Liver (tissue), 9 donors: ENCODE results near the gene TMEM117. TPM values are rescaled to one million over a fixed set of nuclear protein-coding genes. Genes with fewer than 3 reads are reported as not detected.

Experiments
- DNase-seq: peaks from one replicate; pipeline ENCODE4 v3.0.0-alpha.2; 2017; ENCODE audit warnings: low spot score
- H3K27ac ChIP-seq, 2 donors: one replicate each; pipeline ENCODE4 v1.7.0; 2013; ENCODE audit warnings: inconsistent platforms in 2 of 2, low read length in 2 of 2, control low read depth in 1 of 2, low read depth in 1 of 2, mild to moderate bottlenecking in 1 of 2
- H3K27me3 ChIP-seq, 4 donors: one replicate each; pipeline versions ENCODE4 v1.6.1 to v1.7.0; 2013; ENCODE audit warnings: low read length in 3 of 4, inconsistent platforms in 1 of 4, mild to moderate bottlenecking in 1 of 4, moderate library complexity in 1 of 4; ENCODE audit not compliant: control insufficient read depth in 4 of 4, insufficient read depth in 4 of 4
- H3K36me3 ChIP-seq, 4 donors: one replicate each; pipeline versions ENCODE4 v1.6.1 to v1.7.0; 2013; ENCODE audit warnings: low read length in 3 of 4, mild to moderate bottlenecking in 3 of 4, low read depth in 1 of 4, moderate library complexity in 1 of 4; ENCODE audit not compliant: control insufficient read depth in 4 of 4, insufficient read depth in 3 of 4
- H3K4me1 ChIP-seq, 4 donors: one replicate each; pipeline versions ENCODE4 v1.6.1 to v1.7.0; 2013; ENCODE audit warnings: low read length in 3 of 4, mild to moderate bottlenecking in 3 of 4, moderate library complexity in 1 of 4; ENCODE audit not compliant: control insufficient read depth in 4 of 4, insufficient read depth in 4 of 4
- H3K4me3 ChIP-seq, 3 donors: one replicate each; pipeline versions ENCODE4 v1.6.1 to v1.7.0; 2013; ENCODE audit warnings: low read length in 3 of 3, control low read depth in 1 of 3, low read depth in 1 of 3, mild to moderate bottlenecking in 1 of 3
- H3K9ac ChIP-seq, 2 donors: one replicate each; pipeline ENCODE4 v1.7.0; 2013; ENCODE audit warnings: low read length in 2 of 2, mild to moderate bottlenecking in 2 of 2, moderate library complexity in 2 of 2, control low read depth in 1 of 2, low read depth in 1 of 2
- H3K9me3 ChIP-seq, 4 donors: one replicate each; pipeline versions ENCODE4 v1.6.1 to v1.7.0; 2013; ENCODE audit warnings: low read length in 3 of 4; ENCODE audit not compliant: control insufficient read depth in 4 of 4
- EGR1 ChIP-seq, 2 donors: IDR thresholded peaks; 2 replicates each; pipeline ENCODE4 v1.6.1; 2016 to 2018; ENCODE audit warnings: antibody characterized with exemption in 2 of 2, low read depth in 2 of 2
- FOXA1 ChIP-seq: IDR thresholded peaks from 2 replicates; pipeline ENCODE4 v1.6.1; 2016; ENCODE audit warnings: antibody characterized with exemption
- FOXA2 ChIP-seq: IDR thresholded peaks from 2 replicates; pipeline ENCODE4 v1.6.1; 2016; ENCODE audit warnings: antibody characterized with exemption
- GABPA ChIP-seq, 2 donors: IDR thresholded peaks in 1 of 2; conservative IDR thresholded peaks in 1 of 2; 2 replicates each; pipeline ENCODE4 v1.6.1; 2016; ENCODE audit warnings: antibody characterized with exemption in 2 of 2, mild to moderate bottlenecking in 1 of 2, moderate library complexity in 1 of 2
- HNF4A ChIP-seq, 2 donors: conservative IDR thresholded peaks; 2 replicates each; pipeline ENCODE4 v1.6.1; 2016; ENCODE audit warnings: antibody characterized with exemption in 2 of 2, mild to moderate bottlenecking in 2 of 2
- JUND ChIP-seq, 2 donors: IDR thresholded peaks; 2 replicates each; pipeline ENCODE4 v1.6.1; 2016; ENCODE audit warnings: antibody characterized with exemption in 2 of 2
- NR2F2 ChIP-seq: IDR thresholded peaks from 2 replicates; pipeline ENCODE4 v1.6.1; 2016; ENCODE audit warnings: antibody characterized with exemption
- RAD21 ChIP-seq, 2 donors: IDR thresholded peaks; 2 replicates each; pipeline ENCODE4 v1.6.1; 2016; ENCODE audit warnings: antibody characterized with exemption in 2 of 2, mild to moderate bottlenecking in 2 of 2
- RXRA ChIP-seq, 2 donors: IDR thresholded peaks; 2 replicates each; pipeline ENCODE4 v1.6.1; 2017 to 2018; ENCODE audit warnings: antibody characterized with exemption in 2 of 2, mild to moderate bottlenecking in 1 of 2
- TAF1 ChIP-seq: conservative IDR thresholded peaks from 2 replicates; pipeline ENCODE4 v1.6.1; 2016; ENCODE audit warnings: antibody characterized with exemption, mild to moderate bottlenecking
- YY1 ChIP-seq: IDR thresholded peaks from 2 replicates; pipeline ENCODE4 v1.6.1; 2016; ENCODE audit warnings: antibody characterized with exemption, mild to moderate bottlenecking
- WGBS: extraction: QIAGEN DNeasy Blood & Tissue Kit; methylation state at CpG from one replicate; pipeline ENCODE4 v1.1.7; 2013; 5-methylcytosine and 5-hydroxymethylcytosine counted together
- polyA plus RNA-seq, 2 donors: library from polyadenylated mRNA; stranded (reverse) in 1 of 2; unstranded in 1 of 2; fragments of 200-250 nt in 1 of 2; fragments of >200 nt in 1 of 2; fragmentation: Nextera tagmentation in 1 of 2; extraction: Ambion mirVana in 1 of 2; gene quantifications; one replicate each; pipeline versions ENCODE4 v1.2.1 to v1.2.3, GENCODE V29; 2013 to 2015
- total RNA-seq, 2 donors: library from RNA; depleted of rRNA; stranded (reverse); fragments of >200 nt; gene quantifications; one replicate each; pipeline ENCODE4 v1.2.3, GENCODE V29; 2014
- TF ChIP-seq, protein P1 (sequence below): IDR thresholded peaks from 2 replicates; pipeline ENCODE4 v1.6.1; 2016; ENCODE audit warnings: antibody characterized with exemption
- TF ChIP-seq, protein P2 (sequence below): IDR thresholded peaks from 2 replicates; pipeline ENCODE4 v1.6.1; 2016; ENCODE audit warnings: antibody characterized with exemption
- TF ChIP-seq, protein P3 (sequence below): IDR thresholded peaks from 2 replicates; pipeline ENCODE4 v1.6.1; 2016; ENCODE audit warnings: antibody characterized with exemption, mild to moderate bottlenecking
- TF ChIP-seq, protein P4 (sequence below): fragments of 150-350 bp; IDR thresholded peaks from 2 replicates; pipeline ENCODE4 v1.5.1; 2017; ENCODE audit warnings: improper control_type of control experiment, low read depth, low read length; ENCODE audit not compliant: missing input control
- TF ChIP-seq, protein P5 (sequence below): IDR thresholded peaks from 2 replicates; pipeline ENCODE4 v1.6.1; 2016; ENCODE audit warnings: antibody characterized with exemption
- donor health status: healthy.
- donor health status: healthy.
- donor health status: healthy.
- donor health status: healthy.
- donor health status: healthy.

TMEM117 gene
- total and polyA plus RNA-seq, 4 donors = 2.0 to 5.9 (median 3.9) TPM

DNA sequence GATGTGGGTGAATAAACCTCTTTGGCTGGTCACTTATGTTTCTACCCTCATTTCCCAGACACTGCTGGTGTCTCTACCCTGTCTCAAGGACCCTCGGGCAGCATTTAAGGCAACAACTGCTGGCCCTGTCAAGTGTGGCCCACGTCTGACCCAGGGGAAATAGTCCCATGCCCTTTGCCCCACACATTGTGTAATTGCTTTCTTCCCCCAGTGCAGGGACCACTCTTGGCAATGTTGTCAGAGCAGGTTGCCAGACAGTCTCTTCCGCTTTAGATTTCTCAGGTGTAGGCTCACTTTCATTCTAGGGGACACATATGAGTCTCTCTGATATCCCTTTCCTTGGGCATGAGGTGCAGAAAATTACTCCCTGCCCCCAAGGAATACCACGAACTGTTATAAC lies 216.7 kb downstream of the TMEM117 start:
- no peaks in the 10 kb centered on the region for H3K27me3 ChIP-seq
- no peaks in the 10 kb centered on the region for H3K9me3 ChIP-seq
- no peaks in the 10 kb centered on the region for H3K4me1 ChIP-seq
- WGBS = 54% methylated on average over 4 of the region's 4 CpGs
- DNase-seq = no peak
- no peak overlapping the region for H3K27ac ChIP-seq
- H3K4me3 ChIP-seq = no peak overlapping the region
- TF ChIP-seq, protein P1, sequence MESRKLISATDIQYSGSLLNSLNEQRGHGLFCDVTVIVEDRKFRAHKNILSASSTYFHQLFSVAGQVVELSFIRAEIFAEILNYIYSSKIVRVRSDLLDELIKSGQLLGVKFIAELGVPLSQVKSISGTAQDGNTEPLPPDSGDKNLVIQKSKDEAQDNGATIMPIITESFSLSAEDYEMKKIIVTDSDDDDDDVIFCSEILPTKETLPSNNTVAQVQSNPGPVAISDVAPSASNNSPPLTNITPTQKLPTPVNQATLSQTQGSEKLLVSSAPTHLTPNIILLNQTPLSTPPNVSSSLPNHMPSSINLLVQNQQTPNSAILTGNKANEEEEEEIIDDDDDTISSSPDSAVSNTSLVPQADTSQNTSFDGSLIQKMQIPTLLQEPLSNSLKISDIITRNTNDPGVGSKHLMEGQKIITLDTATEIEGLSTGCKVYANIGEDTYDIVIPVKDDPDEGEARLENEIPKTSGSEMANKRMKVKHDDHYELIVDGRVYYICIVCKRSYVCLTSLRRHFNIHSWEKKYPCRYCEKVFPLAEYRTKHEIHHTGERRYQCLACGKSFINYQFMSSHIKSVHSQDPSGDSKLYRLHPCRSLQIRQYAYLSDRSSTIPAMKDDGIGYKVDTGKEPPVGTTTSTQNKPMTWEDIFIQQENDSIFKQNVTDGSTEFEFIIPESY = no peak
- TF ChIP-seq HNF4A (conservative IDR thresholded peaks at IDR 0.05) (peak; percentile 20), FOXA2 (no peak), RXRA (IDR thresholded peaks at IDR 0.05) (no peak), EGR1 (IDR thresholded peaks at IDR 0.05; ENCODE audit: low read depth in 2 of 2) (no peak)
- no peak overlapping the region for H3K9ac ChIP-seq
- no peaks in the 10 kb centered on the region for H3K36me3 ChIP-seq

DNA sequence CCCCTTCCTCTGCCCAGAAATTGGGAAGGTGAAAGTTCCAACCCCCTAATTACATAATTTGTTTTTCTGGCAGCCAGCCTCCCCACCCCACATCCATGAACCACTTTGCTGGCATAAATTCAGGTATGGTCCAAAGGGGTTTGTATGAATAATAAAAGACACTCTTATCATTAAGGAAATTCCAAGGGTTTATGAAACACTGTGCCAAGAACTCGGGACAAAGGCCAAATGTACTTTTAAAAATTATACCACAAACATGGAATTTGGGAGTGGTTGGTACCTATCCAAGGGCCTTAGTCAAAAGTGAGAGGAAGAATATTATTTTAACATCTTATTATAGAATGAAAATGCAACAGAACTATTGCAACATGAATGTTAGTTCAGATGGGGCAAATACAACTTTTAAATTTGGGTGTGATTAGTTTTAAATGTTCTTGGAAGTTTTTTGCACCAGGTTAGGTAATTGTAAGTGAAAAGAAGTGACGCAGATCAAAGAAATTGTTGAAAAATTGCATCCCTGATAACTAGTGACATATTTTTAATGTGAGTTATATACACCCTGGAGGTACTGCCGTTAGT lies 217.8 kb downstream of the TMEM117 start:
- H3K36me3 ChIP-seq = no peaks in the 10 kb centered on the region

DNA sequence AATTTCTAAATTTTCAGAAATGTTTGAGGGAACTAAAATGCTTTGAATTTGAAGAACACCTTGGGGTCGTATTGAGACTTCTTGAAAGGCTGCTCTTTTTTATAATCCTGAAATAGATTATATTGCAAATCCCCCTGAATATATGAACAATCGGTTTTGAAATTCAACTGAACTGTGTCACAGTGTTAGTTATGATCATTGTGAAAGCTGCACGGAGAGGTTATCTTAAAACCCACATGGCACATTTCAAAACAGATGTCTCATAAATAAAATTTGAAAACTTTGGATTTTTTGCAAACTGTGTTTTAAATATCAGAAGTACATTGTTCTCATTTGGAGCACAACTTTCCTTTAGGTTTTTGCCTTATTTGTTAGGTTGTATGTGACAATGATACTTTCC lies 218.4 kb downstream of the TMEM117 start:
- no peak overlapping the region for H3K4me3 ChIP-seq
- no peak overlapping the region for H3K27ac ChIP-seq
- H3K4me1 ChIP-seq = no peaks in the 10 kb centered on the region
- no peak for DNase-seq
- no peaks in the 10 kb centered on the region for H3K9me3 ChIP-seq
- H3K27me3 ChIP-seq = no peaks in the 10 kb centered on the region
- no peak overlapping the region for H3K9ac ChIP-seq
- H3K36me3 ChIP-seq = no peaks in the 10 kb centered on the region
- WGBS = 89% methylated on average over 3 of the region's 3 CpGs
- no peak for TF ChIP-seq FOXA1
- TF ChIP-seq, protein P2, sequence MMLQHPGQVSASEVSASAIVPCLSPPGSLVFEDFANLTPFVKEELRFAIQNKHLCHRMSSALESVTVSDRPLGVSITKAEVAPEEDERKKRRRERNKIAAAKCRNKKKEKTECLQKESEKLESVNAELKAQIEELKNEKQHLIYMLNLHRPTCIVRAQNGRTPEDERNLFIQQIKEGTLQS = no peak
- TF ChIP-seq RXRA (IDR thresholded peaks at IDR 0.05) = no peak
- TF ChIP-seq TAF1 = no peak
- TF ChIP-seq, protein P3, sequence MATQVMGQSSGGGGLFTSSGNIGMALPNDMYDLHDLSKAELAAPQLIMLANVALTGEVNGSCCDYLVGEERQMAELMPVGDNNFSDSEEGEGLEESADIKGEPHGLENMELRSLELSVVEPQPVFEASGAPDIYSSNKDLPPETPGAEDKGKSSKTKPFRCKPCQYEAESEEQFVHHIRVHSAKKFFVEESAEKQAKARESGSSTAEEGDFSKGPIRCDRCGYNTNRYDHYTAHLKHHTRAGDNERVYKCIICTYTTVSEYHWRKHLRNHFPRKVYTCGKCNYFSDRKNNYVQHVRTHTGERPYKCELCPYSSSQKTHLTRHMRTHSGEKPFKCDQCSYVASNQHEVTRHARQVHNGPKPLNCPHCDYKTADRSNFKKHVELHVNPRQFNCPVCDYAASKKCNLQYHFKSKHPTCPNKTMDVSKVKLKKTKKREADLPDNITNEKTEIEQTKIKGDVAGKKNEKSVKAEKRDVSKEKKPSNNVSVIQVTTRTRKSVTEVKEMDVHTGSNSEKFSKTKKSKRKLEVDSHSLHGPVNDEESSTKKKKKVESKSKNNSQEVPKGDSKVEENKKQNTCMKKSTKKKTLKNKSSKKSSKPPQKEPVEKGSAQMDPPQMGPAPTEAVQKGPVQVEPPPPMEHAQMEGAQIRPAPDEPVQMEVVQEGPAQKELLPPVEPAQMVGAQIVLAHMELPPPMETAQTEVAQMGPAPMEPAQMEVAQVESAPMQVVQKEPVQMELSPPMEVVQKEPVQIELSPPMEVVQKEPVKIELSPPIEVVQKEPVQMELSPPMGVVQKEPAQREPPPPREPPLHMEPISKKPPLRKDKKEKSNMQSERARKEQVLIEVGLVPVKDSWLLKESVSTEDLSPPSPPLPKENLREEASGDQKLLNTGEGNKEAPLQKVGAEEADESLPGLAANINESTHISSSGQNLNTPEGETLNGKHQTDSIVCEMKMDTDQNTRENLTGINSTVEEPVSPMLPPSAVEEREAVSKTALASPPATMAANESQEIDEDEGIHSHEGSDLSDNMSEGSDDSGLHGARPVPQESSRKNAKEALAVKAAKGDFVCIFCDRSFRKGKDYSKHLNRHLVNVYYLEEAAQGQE = no peak
- no peak for TF ChIP-seq NR2F2
- no peak for TF ChIP-seq FOXA2
- no peak for TF ChIP-seq RAD21 (IDR thresholded peaks at IDR 0.05)
- TF ChIP-seq, protein P4, sequence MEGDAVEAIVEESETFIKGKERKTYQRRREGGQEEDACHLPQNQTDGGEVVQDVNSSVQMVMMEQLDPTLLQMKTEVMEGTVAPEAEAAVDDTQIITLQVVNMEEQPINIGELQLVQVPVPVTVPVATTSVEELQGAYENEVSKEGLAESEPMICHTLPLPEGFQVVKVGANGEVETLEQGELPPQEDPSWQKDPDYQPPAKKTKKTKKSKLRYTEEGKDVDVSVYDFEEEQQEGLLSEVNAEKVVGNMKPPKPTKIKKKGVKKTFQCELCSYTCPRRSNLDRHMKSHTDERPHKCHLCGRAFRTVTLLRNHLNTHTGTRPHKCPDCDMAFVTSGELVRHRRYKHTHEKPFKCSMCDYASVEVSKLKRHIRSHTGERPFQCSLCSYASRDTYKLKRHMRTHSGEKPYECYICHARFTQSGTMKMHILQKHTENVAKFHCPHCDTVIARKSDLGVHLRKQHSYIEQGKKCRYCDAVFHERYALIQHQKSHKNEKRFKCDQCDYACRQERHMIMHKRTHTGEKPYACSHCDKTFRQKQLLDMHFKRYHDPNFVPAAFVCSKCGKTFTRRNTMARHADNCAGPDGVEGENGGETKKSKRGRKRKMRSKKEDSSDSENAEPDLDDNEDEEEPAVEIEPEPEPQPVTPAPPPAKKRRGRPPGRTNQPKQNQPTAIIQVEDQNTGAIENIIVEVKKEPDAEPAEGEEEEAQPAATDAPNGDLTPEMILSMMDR = no peak

More for the DNA sequence above, 217.8 kb downstream of the TMEM117 start:
- no peaks in the 10 kb centered on the region for H3K27me3 ChIP-seq
- no peak for DNase-seq
- TF ChIP-seq RAD21 (IDR thresholded peaks at IDR 0.05) (no peak), FOXA1 (no peak), TAF1 (no peak), JUND (IDR thresholded peaks at IDR 0.05) (no peak), FOXA2 (no peak), GABPA (IDR thresholded peaks at IDR 0.05 in 1 of 2, conservative IDR thresholded peaks at IDR 0.05 in 1 of 2) (no peak), RXRA (IDR thresholded peaks at IDR 0.05) (no peak), YY1 (no peak), HNF4A (conservative IDR thresholded peaks at IDR 0.05) (no peak)
- TF ChIP-seq, protein P5, sequence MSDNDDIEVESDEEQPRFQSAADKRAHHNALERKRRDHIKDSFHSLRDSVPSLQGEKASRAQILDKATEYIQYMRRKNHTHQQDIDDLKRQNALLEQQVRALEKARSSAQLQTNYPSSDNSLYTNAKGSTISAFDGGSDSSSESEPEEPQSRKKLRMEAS = no peak
- TF ChIP-seq, protein P2 = no peak
- TF ChIP-seq, protein P1 = no peak
- H3K9me3 ChIP-seq = no peaks in the 10 kb centered on the region
- 84% methylated on average over 3 of the region's 3 CpGs for WGBS
- H3K9ac ChIP-seq = no peak overlapping the region
- H3K27ac ChIP-seq = no peak overlapping the region
- no peaks in the 10 kb centered on the region for H3K4me1 ChIP-seq
- H3K4me3 ChIP-seq = no peak overlapping the region
